SK-MEL-5 (cell line): Measurements from ENCODE around the gene KCNC3. TPM values are rescaled to one million over a fixed set of nuclear protein-coding genes. Genes with fewer than 3 reads are reported as not detected.
"Not testable (repeated sequence)": the region's sequence is repeated elsewhere in the genome, so short reads cannot be mapped to it uniquely, and the experiment has no call there.

ENCODE experiments used
- DNase-seq: peaks from one replicate; pipeline ENCODE4 v3.0.0-alpha.2; 2016; ENCODE audit warnings: low read depth, low spot score
- in situ Hi-C: cut with HindIII; loops from 2 replicates; pipeline ENCODE4 v1.10.0; 2016; ENCODE audit warnings: low sequenced_read_pairs, high pct_unique_total_duplicates, low pct_unique_long_range_greater_than_20kb
- total RNA-seq: library from RNA; depleted of rRNA; stranded (reverse); fragments of >200 nt; shearing (Covaris generic); gene quantifications from 2 replicates; pipeline ENCODE4 v1.2.3, GENCODE V29; 2014

Gene KCNC3
- total RNA-seq, 1 experiment from 2014 or later, result 0.55 TPM

DNA sequence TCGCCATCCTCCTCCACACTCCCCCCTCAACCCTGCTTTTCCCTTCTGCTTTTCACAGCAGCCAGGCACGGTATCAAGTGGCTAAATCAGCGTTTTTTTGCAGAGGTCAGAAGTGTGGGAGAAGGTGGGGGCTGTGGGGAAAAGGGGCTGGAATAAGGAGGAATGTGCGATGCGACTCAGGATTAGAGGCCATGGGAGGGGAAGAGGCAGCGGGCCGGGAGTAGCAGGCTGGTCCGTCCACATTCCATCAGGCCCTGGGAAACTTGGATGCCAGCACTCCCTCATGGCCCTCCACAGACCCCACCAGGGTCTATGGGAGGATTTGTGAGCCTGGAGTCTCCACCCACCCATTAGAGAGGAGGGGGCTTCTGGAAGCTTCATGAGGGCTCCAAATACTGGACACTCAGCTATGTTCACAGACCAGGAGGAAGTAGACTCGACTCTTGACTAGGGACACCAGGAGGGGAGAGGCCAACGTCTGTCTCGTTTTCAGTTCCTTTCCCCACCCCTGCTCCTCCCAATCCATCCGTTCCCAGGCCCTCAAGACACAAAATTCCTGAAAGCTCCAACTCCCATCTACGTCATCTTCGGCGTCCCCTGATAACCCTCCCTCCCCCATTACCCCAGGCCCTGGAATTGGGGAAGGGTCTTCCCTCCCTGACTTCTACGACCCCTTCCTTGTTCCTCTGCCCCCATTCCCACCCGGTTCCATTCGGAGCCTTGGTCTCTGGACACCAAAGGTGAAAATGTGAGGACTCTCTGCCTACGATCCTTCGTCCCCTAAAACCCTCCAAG lies 3.3 kb upstream of the KCNC3 start:
- DNase-seq, result no peak
- in situ Hi-C loops, result no loop called here

GRCh38 chr19:50331994-50332243 lies 2.7 kb upstream of the KCNC3 start:
- DNase-seq, result no peak
- in situ Hi-C loops, result no loop called here

DNA sequence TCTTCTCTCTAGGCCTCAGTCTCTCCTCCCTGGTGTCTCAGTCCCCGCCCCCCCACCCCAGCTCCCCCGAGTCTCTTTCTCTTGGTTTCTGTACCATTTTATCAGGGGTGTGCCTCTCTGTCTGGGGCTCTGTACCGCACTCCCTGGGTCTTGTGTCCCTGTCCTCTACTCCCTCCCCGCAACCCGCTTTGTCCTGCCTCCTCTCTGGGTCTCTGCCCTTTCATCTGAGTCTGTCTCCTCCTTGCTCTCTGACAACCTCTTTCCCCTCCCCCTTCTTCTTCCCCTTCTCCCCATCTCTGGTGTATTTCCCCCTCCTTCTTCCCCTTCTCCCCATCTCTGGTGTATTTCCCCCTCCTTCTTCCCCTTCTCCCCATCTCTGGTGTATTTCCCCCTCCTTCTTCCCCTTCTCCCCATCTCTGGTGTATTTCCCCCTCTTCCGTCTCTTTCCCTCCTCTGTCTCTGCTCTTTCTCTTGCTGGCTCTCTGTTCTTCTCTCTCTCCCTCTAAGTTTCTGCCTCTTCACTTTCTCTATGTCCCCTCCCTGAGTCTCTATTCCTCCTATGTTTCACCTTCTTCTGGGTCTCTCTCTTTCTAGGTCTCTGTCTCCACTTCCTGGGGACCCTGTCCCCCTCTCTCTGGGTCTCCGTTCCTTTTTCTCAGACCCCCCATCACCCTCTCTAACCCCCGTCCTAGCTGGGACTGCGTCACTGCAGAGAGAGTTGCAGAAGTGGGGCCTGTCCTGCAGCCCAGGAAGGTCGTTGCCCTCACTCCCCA lies 2.2 kb upstream of the KCNC3 start:
- in situ Hi-C loops, result no loop called here
- no peak for DNase-seq

- DNase-seq, result peak; percentile 85
- in situ Hi-C loops, result no loop called here
Observed at GRCh38 chr19:50330365-50331078, 1.3 kb upstream of the KCNC3 start.

GRCh38 chr19:50329926-50330294 lies 733 bp upstream of the KCNC3 start:
- DNase-seq, in situ Hi-C loops: not testable (repeated sequence)

DNA sequence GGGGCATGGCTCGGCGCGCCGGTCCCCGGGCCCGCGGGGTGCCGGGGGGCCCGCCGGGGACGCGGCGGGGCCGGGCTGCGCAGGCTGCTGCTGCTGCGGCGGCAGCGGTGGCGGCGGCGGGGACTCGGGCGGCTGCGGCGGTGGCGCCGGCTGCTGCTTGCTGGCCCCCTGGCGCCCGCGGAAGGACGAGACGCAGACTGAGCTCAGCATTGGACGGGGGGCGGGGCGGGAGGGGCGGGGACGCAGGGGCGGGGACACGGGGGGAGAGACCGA lies 368 bp downstream of the KCNC3 start:
- DNase-seq, result no peak

DNA sequence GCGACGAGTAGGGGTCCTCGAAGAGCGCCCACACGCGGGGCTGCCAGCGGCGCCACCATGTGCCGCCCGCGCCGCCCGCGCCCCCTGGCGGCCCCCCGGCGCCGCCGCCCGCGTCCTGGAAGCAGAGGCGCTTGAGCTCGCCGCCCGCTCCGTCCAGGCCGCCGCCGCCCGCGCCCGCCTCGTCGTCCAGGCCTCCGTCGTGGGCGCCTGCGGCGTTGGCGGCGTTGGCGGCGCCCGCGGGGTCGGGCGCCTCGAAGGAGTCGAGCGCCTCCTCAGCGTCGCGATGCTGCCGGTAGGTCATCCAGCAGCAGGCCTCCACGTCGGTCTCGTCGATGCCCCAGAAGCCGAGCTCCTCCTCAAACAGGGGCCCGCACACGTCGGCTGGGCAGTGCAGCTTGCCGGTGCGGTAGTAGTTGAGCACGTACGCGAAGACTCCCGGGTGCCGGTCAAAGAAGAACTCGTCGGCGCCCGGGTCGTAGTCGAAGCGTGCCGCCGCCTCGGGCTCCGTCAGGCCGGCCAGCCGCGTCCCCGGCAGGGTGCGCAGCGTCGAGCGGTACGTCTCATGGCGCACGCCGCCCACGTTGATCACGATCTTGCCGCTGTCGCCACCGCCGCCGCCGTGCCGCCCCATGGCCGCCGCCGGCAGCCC lies 829 bp downstream of the KCNC3 start:
- peak; percentile 20 for DNase-seq
- in situ Hi-C loops, result no loop called here

More for the DNA sequence above, 368 bp downstream of the KCNC3 start:
- in situ Hi-C loops, result no loop called here

DNA sequence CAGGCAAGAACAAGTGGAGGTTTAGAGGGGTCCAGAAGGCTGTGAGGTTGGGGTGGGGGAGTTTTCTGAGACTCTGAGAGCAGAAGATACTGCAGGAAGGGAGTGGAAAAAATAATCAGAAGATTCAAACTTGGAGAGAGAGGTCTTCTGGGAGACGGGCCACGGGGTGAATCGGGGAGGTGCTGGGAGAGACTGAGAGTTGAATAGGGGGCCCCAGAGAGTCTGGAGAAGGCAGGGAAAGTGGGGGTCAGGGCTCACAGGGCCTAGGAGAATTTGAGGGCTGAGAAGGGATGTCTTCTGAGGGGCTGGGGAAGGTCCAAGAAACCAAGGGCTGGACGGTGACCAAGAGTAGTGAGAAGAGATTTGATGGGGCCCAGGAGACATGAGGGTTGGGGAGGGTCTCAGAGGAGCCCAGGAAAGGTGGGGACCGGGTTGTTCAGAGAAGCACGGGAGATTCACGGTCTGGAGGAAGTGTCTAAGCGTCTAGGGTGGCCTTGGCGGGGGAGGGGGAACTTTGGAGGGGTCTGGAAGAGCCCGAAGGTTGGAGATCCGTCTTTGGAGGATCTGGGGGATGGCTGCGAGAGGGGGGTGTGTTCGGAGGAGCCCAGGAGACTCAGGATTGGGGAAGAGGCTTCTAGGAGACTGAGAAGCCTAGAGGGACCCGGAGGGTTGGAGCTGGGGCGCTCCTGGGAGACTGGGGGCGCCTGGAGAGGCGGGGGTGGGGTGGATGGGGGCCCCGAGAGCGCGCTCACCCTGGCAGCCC lies 1.5 kb downstream of the KCNC3 start:
- in situ Hi-C loops, result no loop called here
- DNase-seq, result no peak

GRCh38 chr19:50327013-50327412 lies 2.2 kb downstream of the KCNC3 start:
- no peak for DNase-seq
- in situ Hi-C loops, result no loop called here

DNA sequence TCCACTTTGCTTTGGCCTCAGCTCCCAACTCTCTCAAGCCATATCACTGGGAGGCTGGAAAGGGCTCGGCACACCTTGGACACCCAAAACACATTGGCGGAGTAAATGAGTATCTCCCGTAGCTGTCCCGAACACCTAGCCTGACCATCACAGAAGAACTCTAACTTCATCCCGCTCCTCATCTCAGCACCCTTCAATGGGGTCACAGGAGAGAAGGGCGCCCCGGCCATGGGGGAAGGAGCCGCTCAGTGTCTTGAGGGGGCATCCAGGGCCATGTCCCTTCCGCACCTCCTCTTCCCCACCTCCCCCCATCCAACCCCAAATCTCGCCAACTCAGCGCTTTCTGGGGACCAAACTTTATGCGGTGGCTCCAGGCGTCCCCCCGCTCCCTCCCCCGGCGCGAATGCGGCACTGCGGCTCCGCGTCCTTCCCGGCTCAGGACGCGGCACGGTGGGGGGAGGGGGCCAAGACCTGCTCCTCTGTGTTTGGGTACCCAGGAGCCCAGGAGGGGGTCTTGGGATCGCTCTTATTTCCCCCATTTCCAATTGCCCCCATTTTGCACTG lies 3.0 kb downstream of the KCNC3 start:
- no peak for DNase-seq
- in situ Hi-C loops, result no loop called here

GRCh38 chr19:50325310-50326100 lies 3.7 kb downstream of the KCNC3 start:
- peak; percentile 78 for DNase-seq
- in situ Hi-C loops, result no loop called here

- no peak for DNase-seq
- in situ Hi-C loops, result no loop called here
Observed at GRCh38 chr19:50324331-50324730, 4.8 kb downstream of the KCNC3 start.

GRCh38 chr19:50323782-50324133 lies 5.4 kb downstream of the KCNC3 start:
- DNase-seq, result no peak
- in situ Hi-C loops, result no loop called here

DNA sequence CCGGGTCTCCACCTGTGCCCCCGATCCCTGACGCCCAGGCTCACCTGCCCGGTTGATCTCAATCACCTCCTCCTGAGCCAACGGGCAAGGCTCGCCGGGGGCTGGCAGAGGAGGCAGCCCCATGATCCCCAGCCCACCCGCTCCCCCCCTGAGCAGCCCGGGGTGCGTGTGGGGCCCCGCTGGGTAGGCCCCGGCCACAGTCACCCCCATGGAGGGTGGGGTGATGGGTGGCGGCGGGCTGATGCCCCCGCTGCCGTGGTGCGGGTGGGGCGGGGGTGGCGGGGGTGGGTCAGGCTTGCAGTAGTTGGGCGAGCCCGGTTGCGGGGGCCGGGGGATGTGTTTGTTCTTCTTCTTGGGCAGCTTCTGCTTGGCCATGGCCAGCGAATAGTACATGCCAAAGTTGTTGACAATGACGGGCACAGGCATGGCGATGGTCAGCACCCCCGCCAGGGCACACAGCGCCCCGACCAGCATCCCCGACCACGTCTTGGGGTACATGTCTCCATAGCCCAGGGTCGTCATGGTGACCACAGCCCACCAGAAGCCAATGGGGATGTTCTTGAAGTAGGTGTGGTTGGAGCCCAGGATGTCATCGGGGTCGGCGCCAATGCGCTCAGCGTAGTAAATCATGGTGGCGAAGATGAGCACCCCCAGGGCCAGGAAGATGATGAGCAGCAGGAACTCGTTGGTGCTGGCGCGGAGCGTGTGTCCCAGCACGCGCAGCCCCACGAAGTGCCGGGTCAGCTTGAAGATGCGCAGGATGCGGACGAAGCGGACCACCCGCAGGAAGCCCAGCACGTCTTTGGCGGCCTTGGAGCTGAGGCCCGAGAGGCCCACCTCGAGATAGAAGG lies 6.0 kb downstream of the KCNC3 start:
- no peak for DNase-seq
- in situ Hi-C loops, result no loop called here

DNA sequence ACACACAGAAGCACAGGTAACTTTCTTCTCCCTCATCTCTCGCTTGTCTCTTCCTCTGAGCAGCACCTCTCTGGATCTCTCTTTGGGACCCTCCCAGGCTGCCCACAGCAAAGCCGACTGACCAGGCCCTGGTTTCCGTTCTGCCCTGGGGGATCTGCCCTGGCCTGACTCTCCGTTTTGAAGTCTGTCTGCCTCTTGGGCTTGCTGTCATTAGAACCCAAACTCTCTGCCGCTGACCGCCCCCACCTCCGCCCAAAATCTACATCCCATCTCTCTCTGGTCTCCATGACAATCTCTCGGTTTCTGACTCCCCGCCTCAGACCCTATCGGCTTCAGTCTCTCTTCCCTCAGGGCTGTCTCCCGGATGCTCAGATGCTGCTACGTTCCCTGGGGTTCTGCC lies 6.9 kb downstream of the KCNC3 start:
- DNase-seq, result no peak
- in situ Hi-C loops, result no loop called here

DNA sequence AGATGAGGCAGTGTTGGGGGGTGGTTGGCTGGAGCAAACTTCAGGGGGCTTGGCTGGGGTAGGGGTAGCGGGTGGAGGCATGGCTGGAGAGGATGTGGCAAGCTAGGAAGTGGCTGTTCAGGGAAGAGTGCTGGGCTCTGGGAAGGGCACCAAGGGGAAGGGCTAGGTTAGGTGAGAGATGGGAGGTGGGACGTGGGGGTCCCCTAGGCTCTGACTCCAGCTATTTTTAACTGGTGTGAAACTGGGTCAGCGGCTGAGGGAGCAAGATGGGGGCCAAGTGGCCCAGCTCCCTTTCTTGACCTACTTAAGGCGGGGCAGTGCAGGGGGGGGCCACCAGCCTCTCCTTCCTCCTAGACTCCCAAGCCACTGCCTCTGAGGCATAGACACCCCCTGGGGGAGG lies 7.3 kb downstream of the KCNC3 start:
- DNase-seq, result no peak

More for the DNA sequence above, 7.3 kb downstream of the KCNC3 start:
- in situ Hi-C loops, result no loop called here
